Mucosa of stomach (tissue), 1 donor: ENCODE measurements around the gene SPRR2E.
"Not testable (repeated sequence)": the region's sequence is repeated elsewhere in the genome, so short reads cannot be mapped to it uniquely, and the experiment has no call there.

Experiments
- H3K27me3 ChIP-seq: one replicate; pipeline ENCODE4 v1.7.0; 2013; ENCODE audit warnings: mild to moderate bottlenecking, low read length; ENCODE audit not compliant: control insufficient read depth, insufficient read depth
- H3K36me3 ChIP-seq: one replicate; pipeline ENCODE4 v1.7.0; 2013; ENCODE audit warnings: low read length; ENCODE audit not compliant: control insufficient read depth, insufficient read depth
- H3K4me1 ChIP-seq: one replicate; pipeline ENCODE4 v1.7.0; 2013; ENCODE audit warnings: mild to moderate bottlenecking, low read length; ENCODE audit not compliant: control insufficient read depth, insufficient read depth
- H3K4me3 ChIP-seq: one replicate; pipeline ENCODE4 v1.7.0; 2013; ENCODE audit warnings: low read length
- H3K9ac ChIP-seq: one replicate; pipeline ENCODE4 v1.7.0; 2013; ENCODE audit warnings: mild to moderate bottlenecking, low read length, moderate library complexity
- H3K9me3 ChIP-seq: one replicate; pipeline ENCODE4 v1.7.0; 2013; ENCODE audit warnings: mild to moderate bottlenecking, low read length, moderate library complexity; ENCODE audit not compliant: control insufficient read depth
- donor health status: Pancreatic carcinoma.

SPRR2E gene

GRCh38 chr1:153094426-153094825, at the start of gene SPRR2E:
Gene SPRR2E, minus strand, starts transcription at chr1:153094526. Its CDS starts 775 bp downstream, at chr1:153093751.
- Histone ChIP-seq H3K27me3 (no peaks in the 10 kb centered on the region), H3K4me3 (no peak within 1 kb of the TSS), H3K36me3 (no peaks in the 10 kb centered on the region), H3K4me1 (no peaks in the 10 kb centered on the region), H3K9ac (no peak within 1 kb of the TSS), H3K9me3 (no peaks in the 10 kb centered on the region)

DNA sequence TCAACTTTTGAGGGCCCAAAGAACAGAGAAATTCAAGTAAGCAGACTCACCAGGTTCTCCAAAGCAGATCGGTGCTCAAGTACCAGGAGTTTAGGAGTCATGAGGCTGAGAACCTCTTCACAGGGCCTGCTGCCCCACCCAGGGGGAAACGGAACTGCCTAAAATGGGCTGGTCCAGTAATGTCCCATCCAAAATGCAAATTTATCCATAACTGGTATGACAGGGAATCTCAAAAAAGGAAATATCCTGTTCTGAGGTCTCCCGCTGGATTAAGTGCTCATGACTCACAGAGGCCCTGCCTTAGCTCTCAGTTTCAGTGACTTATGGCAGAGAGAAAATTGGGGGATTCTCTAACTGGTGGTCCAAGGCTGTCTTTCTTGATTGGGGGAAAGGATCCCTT, 47.1 kb upstream of the SPRR2E start:
- H3K4me3 ChIP-seq = no peak overlapping the region
- no peaks in the 10 kb centered on the region for H3K27me3 ChIP-seq
- H3K9me3 ChIP-seq = no peaks in the 10 kb centered on the region
- no peaks in the 10 kb centered on the region for H3K36me3 ChIP-seq
- no peaks in the 10 kb centered on the region for H3K4me1 ChIP-seq
- no peak overlapping the region for H3K9ac ChIP-seq

GRCh38 chr1:153140484-153140883, 46.2 kb upstream of the SPRR2E start:
- Histone ChIP-seq H3K9me3 (no peaks in the 10 kb centered on the region), H3K27me3 (no peaks in the 10 kb centered on the region), H3K4me3 (no peak overlapping the region), H3K36me3 (no peaks in the 10 kb centered on the region), H3K9ac (no peak overlapping the region), H3K4me1 (no peaks in the 10 kb centered on the region)

- no peaks in the 10 kb centered on the region for H3K9me3 ChIP-seq
- peaks cover 7% of the 10 kb centered on the region for H3K27me3 ChIP-seq
- no peaks in the 10 kb centered on the region for H3K36me3 ChIP-seq
- no peak overlapping the region for H3K9ac ChIP-seq
- no peaks in the 10 kb centered on the region for H3K4me1 ChIP-seq
- H3K4me3 ChIP-seq = no peak overlapping the region
Measured at GRCh38 chr1:153133743-153134142, 39.4 kb upstream of the SPRR2E start.

GRCh38 chr1:153133267-153133666, 38.9 kb upstream of the SPRR2E start:
- Histone ChIP-seq H3K4me1 (no peaks in the 10 kb centered on the region), H3K4me3 (no peak overlapping the region), H3K9ac (no peak overlapping the region), H3K9me3 (no peaks in the 10 kb centered on the region), H3K27me3 (peaks cover 7% of the 10 kb centered on the region), H3K36me3 (no peaks in the 10 kb centered on the region)

- H3K4me1 ChIP-seq, H3K36me3 ChIP-seq, H3K27me3 ChIP-seq, H3K9ac ChIP-seq, H3K9me3 ChIP-seq, H3K4me3 ChIP-seq: not testable (repeated sequence)
Measured at GRCh38 chr1:153128688-153129087, 34.4 kb upstream of the SPRR2E start.

GRCh38 chr1:153127296-153127695, 33.0 kb upstream of the SPRR2E start:
- Histone ChIP-seq H3K27me3 (no peaks in the 10 kb centered on the region), H3K9ac (no peak overlapping the region), H3K36me3 (no peaks in the 10 kb centered on the region), H3K4me3 (no peak overlapping the region), H3K4me1 (no peaks in the 10 kb centered on the region), H3K9me3 (no peaks in the 10 kb centered on the region)

DNA sequence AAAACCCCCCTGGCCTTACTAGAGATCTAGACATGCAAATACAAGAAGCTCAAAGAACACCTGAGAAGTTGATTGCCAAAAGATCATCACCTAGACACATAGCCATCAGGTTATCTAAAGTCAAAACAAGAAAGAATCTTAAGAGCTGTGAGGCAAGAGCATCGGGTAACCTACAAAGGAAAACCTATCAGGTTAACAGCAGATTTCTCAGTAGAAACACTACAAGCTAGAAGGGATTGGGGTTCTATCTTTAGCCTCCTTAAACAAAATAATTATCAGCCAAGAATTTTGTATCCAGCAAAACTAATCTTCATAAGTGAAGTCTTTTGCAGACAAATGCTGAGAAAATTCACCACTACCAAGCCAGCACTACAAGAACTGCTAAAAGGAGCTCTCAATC, 31.2 kb upstream of the SPRR2E start:
- no peaks in the 10 kb centered on the region for H3K27me3 ChIP-seq
- no peaks in the 10 kb centered on the region for H3K36me3 ChIP-seq
- H3K9ac ChIP-seq = no peak overlapping the region
- H3K4me3 ChIP-seq = no peak overlapping the region
- no peaks in the 10 kb centered on the region for H3K9me3 ChIP-seq
- no peaks in the 10 kb centered on the region for H3K4me1 ChIP-seq

- H3K9me3 ChIP-seq, H3K4me3 ChIP-seq, H3K9ac ChIP-seq, H3K4me1 ChIP-seq, H3K36me3 ChIP-seq, H3K27me3 ChIP-seq: not testable (repeated sequence)
Measured at GRCh38 chr1:153123793-153124192, 29.5 kb upstream of the SPRR2E start.

DNA sequence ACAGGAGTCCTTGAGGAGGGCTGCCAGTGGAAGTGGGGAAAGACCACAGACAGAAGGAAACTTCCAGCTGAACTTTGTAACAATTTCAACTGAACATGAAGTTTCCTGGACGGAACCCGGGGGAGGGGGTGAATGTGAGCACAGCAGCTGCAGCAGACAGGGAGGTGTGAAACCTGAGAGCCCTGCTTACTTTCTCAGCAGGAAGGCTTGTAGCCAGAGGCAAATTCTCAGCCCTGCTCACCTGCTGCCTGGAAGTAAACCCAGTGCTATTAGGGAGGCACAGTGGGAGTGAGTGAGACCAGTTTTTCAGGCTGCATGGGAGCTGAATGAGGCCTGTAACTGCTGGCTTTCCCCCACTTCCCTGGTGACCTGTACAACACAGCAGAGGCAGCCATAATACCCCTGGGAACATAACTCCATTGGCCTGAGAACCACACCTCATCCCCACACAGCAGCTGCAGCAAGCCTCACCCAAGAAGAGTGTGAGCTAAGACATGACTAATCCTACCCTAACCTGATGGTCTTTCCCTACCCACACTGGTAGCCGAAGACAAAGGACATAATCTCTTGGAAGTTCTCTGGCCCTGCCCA, 28.6 kb upstream of the SPRR2E start:
- Histone ChIP-seq H3K9ac (no peak overlapping the region), H3K4me3 (no peak overlapping the region), H3K9me3 (no peaks in the 10 kb centered on the region), H3K4me1 (peaks cover 6% of the 10 kb centered on the region), H3K27me3 (no peaks in the 10 kb centered on the region), H3K36me3 (no peaks in the 10 kb centered on the region)

- no peak overlapping the region for H3K4me3 ChIP-seq
- no peaks in the 10 kb centered on the region for H3K9me3 ChIP-seq
- H3K27me3 ChIP-seq = no peaks in the 10 kb centered on the region
- H3K36me3 ChIP-seq = no peaks in the 10 kb centered on the region
- peaks cover 6% of the 10 kb centered on the region for H3K4me1 ChIP-seq
- H3K9ac ChIP-seq = no peak overlapping the region
Measured at GRCh38 chr1:153120945-153121344, 26.6 kb upstream of the SPRR2E start.

DNA sequence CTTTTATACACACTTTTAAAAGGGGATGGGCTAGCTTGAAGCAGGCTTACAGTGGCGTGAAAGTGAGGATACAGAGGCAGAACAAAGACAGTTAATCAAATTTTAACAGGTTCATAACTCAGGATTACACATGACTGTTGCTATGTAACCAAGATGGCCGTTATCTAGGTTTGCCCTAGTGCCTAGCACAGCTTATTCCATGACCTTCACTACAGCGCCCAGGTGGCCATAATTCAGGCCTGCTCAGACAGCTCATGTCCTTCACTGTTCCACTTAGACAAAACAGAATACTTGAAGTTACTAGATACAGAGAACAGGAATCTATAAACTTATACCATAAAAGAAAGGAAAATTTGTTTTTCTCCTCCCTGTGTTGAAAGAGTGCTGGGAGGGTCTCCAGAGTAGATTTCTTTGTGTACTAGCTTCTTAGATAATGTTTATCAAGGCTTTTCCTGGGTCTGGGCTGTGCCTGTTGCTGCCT, 25.2 kb upstream of the SPRR2E start:
- no peaks in the 10 kb centered on the region for H3K9me3 ChIP-seq
- no peak overlapping the region for H3K9ac ChIP-seq
- no peak overlapping the region for H3K4me3 ChIP-seq
- H3K27me3 ChIP-seq = no peaks in the 10 kb centered on the region
- no peaks in the 10 kb centered on the region for H3K36me3 ChIP-seq
- H3K4me1 ChIP-seq = peaks cover 6% of the 10 kb centered on the region

DNA sequence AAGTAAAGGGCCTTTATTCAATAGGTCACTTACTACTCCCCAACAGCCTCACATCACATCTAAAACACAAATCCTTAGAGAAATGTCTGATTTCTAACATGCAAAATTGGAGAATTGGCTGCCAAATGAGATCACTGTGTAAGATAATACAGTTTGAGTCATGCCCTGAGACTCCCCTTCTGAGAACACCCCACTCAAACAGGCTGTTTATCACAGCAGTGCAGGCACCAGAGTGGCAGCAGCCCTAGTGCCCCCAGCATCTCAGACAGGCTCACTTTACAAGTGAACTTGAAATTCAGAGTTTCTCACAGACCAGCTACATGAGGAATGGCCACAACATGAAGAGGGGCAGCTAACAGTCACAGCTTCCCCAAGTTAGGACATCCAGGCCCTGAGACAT, 20.9 kb upstream of the SPRR2E start:
- H3K9ac ChIP-seq, H3K4me3 ChIP-seq, H3K27me3 ChIP-seq, H3K36me3 ChIP-seq, H3K4me1 ChIP-seq, H3K9me3 ChIP-seq: not testable (repeated sequence)
